H1 (cell line): ENCODE measurements around the gene SOX12. TPM values are rescaled to one million over a fixed set of nuclear protein-coding genes. Genes with fewer than 3 reads are reported as not detected.

Source experiments
- CHD7 ChIP-seq: fragments of 300-600 bp; sonication (generic); IDR thresholded peaks from 2 replicates; pipeline ENCODE4 v1.7.1; 2012; ENCODE audit warnings: low read length, moderate library complexity, mild to moderate bottlenecking, inconsistent platforms; ENCODE audit not compliant: insufficient replicate concordance
- polyA plus RNA-seq, 7 experiments: library from polyadenylated mRNA; depleted of rRNA in 3 of 7; stranded (reverse) in 5 of 7; unstranded in 2 of 7; fragments of >200 nt in 5 of 7; fragments of 200-250 nt in 2 of 7; gene quantifications; 1 replicate in 5 of 7; 2 replicates in 1 of 7; 4 replicates in 1 of 7; pipeline versions ENCODE4 v1.2.1 to v1.2.3, GENCODE V29; 2011 to 2013; ENCODE audit warnings: missing spikeins in 2 of 7, mixed read lengths in 2 of 7
- total RNA-seq: library from RNA; stranded (reverse); fragmentation: NEBNext Ultra II Directional; extraction: Animal tissue kit (Norgen Biotek cat#: 25700); gene quantifications from 2 replicates; pipeline ENCODE4 v1.2.1, GENCODE V29; 2021

The SOX12 gene
- total and polyA plus RNA-seq, 2 of the 8 experiments (the other 6 are each of a cell fraction or from before 2014, with no cell fraction given): 6.4 to 63.0 TPM

GRCh38 chr20:295804-296203 is 29.5 kb upstream of the SOX12 start (continued):
- no peak for TF ChIP-seq CHD7
